Prostate gland (tissue), 2 donors: ENCODE data around the gene ACOT12. TPM values are rescaled to one million over a fixed set of nuclear protein-coding genes. Genes with fewer than 3 reads are reported as not detected.

Experiments used
- DNase-seq: peaks from one replicate; pipeline ENCODE4 v3.0.0-alpha.2; 2019; ENCODE audit warnings: low spot score
- H3K27ac ChIP-seq, 2 donors: fragments of 200-600 bp; sonication (generic); 2 replicates each; pipeline ENCODE4 v1.5.1; 2017 to 2019
- H3K27me3 ChIP-seq: fragments of 200-600 bp; sonication (generic); replicated peaks from 2 replicates; pipeline ENCODE4 v1.5.1; 2019; ENCODE audit not compliant: insufficient read depth
- H3K36me3 ChIP-seq, 2 donors: fragments of 200-600 bp; sonication (generic); 1 replicate in 1 of 2; 2 replicates in 1 of 2; pipeline versions ENCODE4 v1.5.1 to v1.8.1; 2017 to 2019
- H3K4me1 ChIP-seq: fragments of 200-600 bp; sonication (generic); replicated peaks from 2 replicates; pipeline ENCODE4 v1.5.1; 2019
- H3K4me3 ChIP-seq, 2 donors: fragments of 200-600 bp; sonication (generic); 2 replicates each; pipeline ENCODE4 v1.5.1; 2017 to 2019
- H3K9me3 ChIP-seq: fragments of 200-600 bp; sonication (generic); 2 replicates; pipeline ENCODE4 v1.5.1; 2017
- CTCF ChIP-seq, 4 experiments: fragments of 200-600 bp in 2 of 4; fragments of 450-650 bp in 2 of 4; sonication (generic) in 2 of 4; IDR thresholded peaks; 1 replicate in 3 of 4; 2 replicates in 1 of 4; pipeline ENCODE4 v1.5.1; 2016 to 2019; ENCODE audit warnings: antibody characterized with exemption in 4 of 4, mild to moderate bottlenecking in 2 of 4, moderate library complexity in 2 of 4
- POLR2A ChIP-seq: fragments of 450-650 bp; IDR thresholded peaks from one replicate; pipeline ENCODE4 v1.6.1; 2016; ENCODE audit warnings: antibody characterized with exemption, mild to moderate bottlenecking
- POLR2AphosphoS5 ChIP-seq: sonication (generic); formaldehyde crosslinking; IDR thresholded peaks from one replicate; pipeline ENCODE4 v1.6.1; 2017; ENCODE audit warnings: antibody characterized with exemption
- WGBS: methylation state at CpG from one replicate; pipeline ENCODE4 v1.1.5; 2018; 5-methylcytosine and 5-hydroxymethylcytosine counted together
- intact Hi-C: fragments of 100-400 bp; cut with DNase I; formaldehyde crosslinking; loops from one replicate; pipeline ENCODE4 v1.14.2; 2022
- total RNA-seq, 2 donors: library from RNA; depleted of rRNA; stranded (reverse); fragments of >200 nt; gene quantifications; one replicate each; pipeline ENCODE4 v1.1.0, GENCODE V29; 2016

ACOT12 gene
- total RNA-seq, 2 donors from 2014 or later: 1.0 TPM; not detected in 1

DNA sequence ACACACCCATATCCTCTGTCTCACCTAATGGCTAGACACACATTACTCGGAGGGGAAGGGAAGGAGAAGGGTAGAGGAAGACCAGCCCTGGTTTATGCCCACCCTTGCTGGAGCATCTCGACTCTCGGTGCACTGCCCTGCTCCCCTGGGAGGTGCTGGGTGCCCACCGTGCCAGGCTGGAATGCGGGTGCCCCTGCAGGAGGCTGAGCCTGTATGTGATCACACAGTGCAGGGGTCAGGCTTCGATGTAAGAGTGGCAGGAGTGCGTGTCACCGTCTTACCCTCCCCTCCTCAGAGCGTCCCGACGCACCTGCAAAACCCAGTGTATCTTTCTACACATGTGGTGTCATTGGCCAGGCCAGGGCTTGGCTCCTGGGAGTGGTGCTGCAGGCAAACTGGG is 7.3 kb upstream of the ACOT12 start:
- no peak for TF ChIP-seq POLR2A
- TF ChIP-seq POLR2AphosphoS5: no peak
- no peak for TF ChIP-seq CTCF (IDR thresholded peaks at IDR 0.05)
- H3K27me3 ChIP-seq: no peaks in the 10 kb centered on the region
- H3K27ac ChIP-seq: no peak overlapping the region
- intact Hi-C loops: no loop called here
- H3K9me3 ChIP-seq: no peaks in the 10 kb centered on the region
- WGBS: 71% methylated on average over 11 of the region's 11 CpGs
- no peaks in the 10 kb centered on the region for H3K4me1 ChIP-seq
- no peak overlapping the region for H3K4me3 ChIP-seq
- no peaks in the 10 kb centered on the region for H3K36me3 ChIP-seq
- no peak for DNase-seq

DNA sequence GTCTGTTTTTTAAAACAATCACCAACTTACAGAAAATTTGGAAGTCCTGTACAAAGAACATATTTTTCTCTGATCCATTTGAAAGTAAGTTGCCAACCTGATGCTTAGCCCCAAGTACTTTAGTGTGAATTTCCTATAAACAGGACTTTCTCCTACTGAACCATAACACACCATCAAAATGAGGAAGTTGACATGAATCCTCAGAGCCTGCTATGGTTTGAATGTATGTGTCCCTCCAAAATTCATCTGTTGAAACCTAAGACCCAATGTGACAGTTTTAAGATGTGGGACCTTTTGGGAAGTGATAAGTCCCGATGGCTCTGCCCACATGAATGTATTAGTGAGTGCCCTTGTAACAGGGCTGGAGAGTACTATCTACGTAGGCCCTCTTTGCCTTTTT is 6.4 kb upstream of the ACOT12 start:
- H3K4me1 ChIP-seq: no peaks in the 10 kb centered on the region
- no peaks in the 10 kb centered on the region for H3K27me3 ChIP-seq
- no peaks in the 10 kb centered on the region for H3K9me3 ChIP-seq
- no peaks in the 10 kb centered on the region for H3K36me3 ChIP-seq
- intact Hi-C loops: no loop called here
- H3K4me3 ChIP-seq: no peak overlapping the region
- WGBS: 62% methylated on average over 2 of the region's 2 CpGs
- DNase-seq: no peak
- TF ChIP-seq POLR2A (no peak), POLR2AphosphoS5 (no peak), CTCF (IDR thresholded peaks at IDR 0.05) (no peak)
- H3K27ac ChIP-seq: no peak overlapping the region

- Histone ChIP-seq H3K9me3 (no peaks in the 10 kb centered on the region), H3K27ac (no peak overlapping the region), H3K4me3 (no peak overlapping the region), H3K4me1 (no peaks in the 10 kb centered on the region), H3K27me3 (no peaks in the 10 kb centered on the region), H3K36me3 (no peaks in the 10 kb centered on the region)
- 74% methylated on average over 4 of the region's 4 CpGs for WGBS
- intact Hi-C loops: no loop called here
- no peak for DNase-seq
- TF ChIP-seq CTCF (IDR thresholded peaks at IDR 0.05): no peak
- TF ChIP-seq POLR2AphosphoS5: no peak
- TF ChIP-seq POLR2A: no peak
Observed at GRCh38 chr5:81398741-81399140, 4.8 kb upstream of the ACOT12 start.

- no peak overlapping the region for H3K27ac ChIP-seq
- H3K36me3 ChIP-seq: no peaks in the 10 kb centered on the region
- H3K9me3 ChIP-seq: no peaks in the 10 kb centered on the region
- no peak overlapping the region for H3K4me3 ChIP-seq
- TF ChIP-seq POLR2A (no peak), CTCF (IDR thresholded peaks at IDR 0.05) (no peak)
- no peak for DNase-seq
- WGBS: 2% methylated on average over 3 of the region's 3 CpGs
- intact Hi-C loops: no loop called here
- H3K4me1 ChIP-seq: no peaks in the 10 kb centered on the region
- H3K27me3 ChIP-seq: no peaks in the 10 kb centered on the region
Observed at GRCh38 chr5:81397176-81397575, 3.2 kb upstream of the ACOT12 start.

DNA sequence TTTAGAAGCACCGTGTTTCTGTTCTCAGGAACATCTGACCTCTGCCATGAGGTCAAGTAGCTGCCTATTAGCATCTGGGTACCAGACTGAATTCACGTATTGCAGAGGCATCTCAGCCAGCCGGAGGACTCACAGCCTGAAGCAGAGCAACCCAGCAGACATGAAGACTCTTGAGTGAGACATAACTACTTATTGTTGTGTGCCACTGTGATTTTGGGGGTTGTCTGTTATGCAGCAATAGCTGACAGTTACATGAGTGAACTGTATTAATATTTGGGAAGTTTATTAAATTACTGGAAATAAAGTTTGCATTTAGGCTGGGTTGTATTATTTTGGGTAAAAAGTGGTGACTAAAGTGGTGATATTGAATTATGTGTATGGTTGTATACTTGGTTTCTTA is 1.3 kb upstream of the ACOT12 start:
- Histone ChIP-seq H3K36me3 (no peaks in the 10 kb centered on the region), H3K27ac (no peak overlapping the region), H3K9me3 (no peaks in the 10 kb centered on the region), H3K27me3 (no peaks in the 10 kb centered on the region), H3K4me3 (no peak overlapping the region), H3K4me1 (no peaks in the 10 kb centered on the region)
- no peak for DNase-seq
- intact Hi-C loops: no loop called here
- WGBS: 74% methylated on average over 3 of the region's 3 CpGs
- TF ChIP-seq POLR2AphosphoS5: no peak

GRCh38 chr5:81393430-81393782 is 528 bp downstream of the ACOT12 start:
- peak overlapping the region; percentile 38 to 42 for H3K4me3 ChIP-seq
- H3K27ac ChIP-seq: no peak overlapping the region
- no peaks in the 10 kb centered on the region for H3K36me3 ChIP-seq
- intact Hi-C loops: no loop called here
- no peaks in the 10 kb centered on the region for H3K9me3 ChIP-seq
- DNase-seq: no peak
- WGBS: 30% methylated on average over 10 of the region's 10 CpGs
- TF ChIP-seq CTCF (IDR thresholded peaks at IDR 0.05) (no peak), POLR2A (no peak), POLR2AphosphoS5 (no peak)
- no peaks in the 10 kb centered on the region for H3K4me1 ChIP-seq
- H3K27me3 ChIP-seq: no peaks in the 10 kb centered on the region
